ENCODE results near the gene ELF5. TPM values are rescaled to one million over a fixed set of nuclear protein-coding genes. Genes with fewer than 3 reads are reported as not detected.
A peak's percentile ranks its signal among the peaks of the same experiment; 100 is the strongest.

The ELF5 gene
- total and polyA plus RNA-seq, 4 donors, result 0.06 to 0.37 (median 0.08) TPM; not detected in 1

- H3K27me3 ChIP-seq (ENCODE audit: control insufficient read depth in 4 of 4, insufficient read depth in 4 of 4, low read length in 3 of 4), result no peaks in the 10 kb centered on the region
- H3K36me3 ChIP-seq (ENCODE audit: control insufficient read depth in 4 of 4, insufficient read depth in 3 of 4, low read depth in 1 of 4, low read length in 3 of 4), result no peaks in the 10 kb centered on the region
- H3K9ac ChIP-seq (ENCODE audit: low read depth in 1 of 2, low read length in 2 of 2), result no peak overlapping the region
- WGBS, result 56% methylated on average over 4 of the region's 4 CpGs
- H3K4me3 ChIP-seq (ENCODE audit: low read depth in 1 of 3, low read length in 3 of 3), result no peak overlapping the region
- H3K4me1 ChIP-seq (ENCODE audit: control insufficient read depth in 4 of 4, insufficient read depth in 4 of 4, low read length in 3 of 4), result peaks cover 0 to 21% (median 14%) of the 10 kb centered on the region in 4 donors
- H3K9me3 ChIP-seq (ENCODE audit: control insufficient read depth in 4 of 4, low read length in 3 of 4), result no peaks in the 10 kb centered on the region
- no peak for DNase-seq (ENCODE audit: low spot score)
- TF ChIP-seq FOXA2 (IDR thresholded peaks at IDR 0.05) (no peak), REST (IDR thresholded peaks at IDR 0.05) (no peak), RAD21 (IDR thresholded peaks at IDR 0.05) (peak; percentile 18 to 38), HNF4A (conservative IDR thresholded peaks at IDR 0.05) (peak; percentile 92 to 94), YY1 (IDR thresholded peaks at IDR 0.05) (peak; percentile 31), SP1 (IDR thresholded peaks at IDR 0.05) (peak; percentile 72), NR2F2 (IDR thresholded peaks at IDR 0.05) (no peak), EGR1 (IDR thresholded peaks at IDR 0.05; ENCODE audit: low read depth in 2 of 2) (no peak), CTCF (IDR thresholded peaks at IDR 0.05; ENCODE audit: low read depth, low read length, missing input control) (no peak), GABPA (IDR thresholded peaks at IDR 0.05 in 1 of 2, conservative IDR thresholded peaks at IDR 0.05 in 1 of 2) (no peak), JUND (IDR thresholded peaks at IDR 0.05) (peak in 1 of 2 donors; percentile 43), ZBTB33 (IDR thresholded peaks at IDR 0.05) (no peak), RXRA (IDR thresholded peaks at IDR 0.05) (peak; percentile 64 to 69), HNF4G (IDR thresholded peaks at IDR 0.05) (peak; percentile 79), ATF3 (IDR thresholded peaks at IDR 0.05) (peak; percentile 81), TAF1 (conservative IDR thresholded peaks at IDR 0.05) (no peak), FOXA1 (IDR thresholded peaks at IDR 0.05) (no peak)
- TF ChIP-seq, protein P1, sequence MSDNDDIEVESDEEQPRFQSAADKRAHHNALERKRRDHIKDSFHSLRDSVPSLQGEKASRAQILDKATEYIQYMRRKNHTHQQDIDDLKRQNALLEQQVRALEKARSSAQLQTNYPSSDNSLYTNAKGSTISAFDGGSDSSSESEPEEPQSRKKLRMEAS (IDR thresholded peaks at IDR 0.05), result no peak
- H3K27ac ChIP-seq (ENCODE audit: low read depth in 1 of 2, low read length in 2 of 2), result no peak overlapping the region
Observed at GRCh38 chr11:34493926-34494595, 19.5 kb downstream of the ELF5 start.
